ENCODE results near the gene OR9Q1.
"Not testable (repeated sequence)": the region's sequence is repeated elsewhere in the genome, so short reads cannot be mapped to it uniquely, and the experiment has no call there.

OR9Q1 gene

DNA sequence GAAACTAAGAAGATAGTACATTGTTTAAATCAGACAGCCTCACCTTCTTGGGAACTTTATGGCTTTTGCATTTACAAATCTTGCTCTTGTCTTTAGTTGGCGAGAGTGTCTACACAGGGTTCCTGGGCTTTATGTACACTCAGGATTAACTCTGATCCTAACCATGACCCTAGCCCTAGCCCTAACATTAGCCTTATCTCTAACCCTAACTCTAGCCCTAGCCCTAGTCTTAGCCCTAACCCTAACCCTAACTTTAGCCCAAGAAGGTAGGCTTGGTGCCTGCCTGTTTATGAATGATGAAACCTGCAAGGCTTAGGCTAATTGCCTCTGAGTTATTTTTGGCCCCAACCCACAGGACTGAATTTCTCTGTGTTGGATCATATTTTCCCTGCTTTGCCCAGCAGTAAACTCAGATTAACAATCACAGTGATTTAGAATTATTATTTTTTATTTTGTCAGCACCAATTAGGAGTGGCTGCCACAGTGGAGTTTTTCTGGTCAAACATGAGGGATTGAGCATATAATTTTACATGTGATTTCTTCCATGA, 44.1 kb upstream of the OR9Q1 start:
- no peak overlapping the region for H3K4me3 ChIP-seq (ENCODE audit: low read depth, low read length)
- DNase-seq (ENCODE audit: low read depth): no peak
- TF ChIP-seq, protein P1, sequence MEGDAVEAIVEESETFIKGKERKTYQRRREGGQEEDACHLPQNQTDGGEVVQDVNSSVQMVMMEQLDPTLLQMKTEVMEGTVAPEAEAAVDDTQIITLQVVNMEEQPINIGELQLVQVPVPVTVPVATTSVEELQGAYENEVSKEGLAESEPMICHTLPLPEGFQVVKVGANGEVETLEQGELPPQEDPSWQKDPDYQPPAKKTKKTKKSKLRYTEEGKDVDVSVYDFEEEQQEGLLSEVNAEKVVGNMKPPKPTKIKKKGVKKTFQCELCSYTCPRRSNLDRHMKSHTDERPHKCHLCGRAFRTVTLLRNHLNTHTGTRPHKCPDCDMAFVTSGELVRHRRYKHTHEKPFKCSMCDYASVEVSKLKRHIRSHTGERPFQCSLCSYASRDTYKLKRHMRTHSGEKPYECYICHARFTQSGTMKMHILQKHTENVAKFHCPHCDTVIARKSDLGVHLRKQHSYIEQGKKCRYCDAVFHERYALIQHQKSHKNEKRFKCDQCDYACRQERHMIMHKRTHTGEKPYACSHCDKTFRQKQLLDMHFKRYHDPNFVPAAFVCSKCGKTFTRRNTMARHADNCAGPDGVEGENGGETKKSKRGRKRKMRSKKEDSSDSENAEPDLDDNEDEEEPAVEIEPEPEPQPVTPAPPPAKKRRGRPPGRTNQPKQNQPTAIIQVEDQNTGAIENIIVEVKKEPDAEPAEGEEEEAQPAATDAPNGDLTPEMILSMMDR (IDR thresholded peaks at IDR 0.05; ENCODE audit: low read depth, low read length): no peak
- no peak for TF ChIP-seq MAX (IDR thresholded peaks at IDR 0.05; ENCODE audit: low read depth, low read length)
- TF ChIP-seq POLR2A (IDR thresholded peaks at IDR 0.05; ENCODE audit: extremely low read depth, insufficient read length): no peak
- no peak for TF ChIP-seq MYC (IDR thresholded peaks at IDR 0.05; ENCODE audit: low read depth, low read length)

GRCh38 chr11:57980201-57980600, 43.5 kb upstream of the OR9Q1 start:
- DNase-seq (ENCODE audit: low read depth): no peak
- no peak overlapping the region for H3K4me3 ChIP-seq (ENCODE audit: low read depth, low read length)
- no peak for TF ChIP-seq MYC (IDR thresholded peaks at IDR 0.05; ENCODE audit: low read depth, low read length)
- TF ChIP-seq POLR2A (IDR thresholded peaks at IDR 0.05; ENCODE audit: extremely low read depth, insufficient read length): no peak
- TF ChIP-seq, protein P1 (IDR thresholded peaks at IDR 0.05; ENCODE audit: low read depth, low read length): no peak
- no peak for TF ChIP-seq MAX (IDR thresholded peaks at IDR 0.05; ENCODE audit: low read depth, low read length)

GRCh38 chr11:57981536-57981935, 42.1 kb upstream of the OR9Q1 start:
- TF ChIP-seq, protein P1 (IDR thresholded peaks at IDR 0.05; ENCODE audit: low read depth, low read length): no peak
- TF ChIP-seq MAX (IDR thresholded peaks at IDR 0.05; ENCODE audit: low read depth, low read length): no peak
- no peak for TF ChIP-seq MYC (IDR thresholded peaks at IDR 0.05; ENCODE audit: low read depth, low read length)
- no peak for TF ChIP-seq POLR2A (IDR thresholded peaks at IDR 0.05; ENCODE audit: extremely low read depth, insufficient read length)
- H3K4me3 ChIP-seq (ENCODE audit: low read depth, low read length): no peak overlapping the region
- no peak for DNase-seq (ENCODE audit: low read depth)

DNA sequence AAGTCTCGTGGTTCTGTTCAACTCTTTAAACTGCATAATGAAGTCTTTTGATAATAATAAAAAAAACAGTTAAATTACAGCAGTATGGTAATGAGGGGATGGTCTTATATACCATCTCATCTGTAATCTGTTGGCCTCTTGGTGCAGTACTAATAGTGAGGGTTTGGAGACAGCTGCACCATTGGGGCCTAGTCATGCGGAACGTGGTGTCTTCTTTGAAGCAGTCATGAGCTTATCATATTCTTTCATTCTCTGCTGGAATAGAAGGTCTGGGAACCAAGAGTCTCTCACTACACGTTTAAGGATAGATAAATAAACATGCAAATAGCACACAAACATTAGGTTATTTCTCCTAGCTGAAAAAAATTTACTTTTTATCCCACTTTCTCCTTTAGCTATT, 40.9 kb upstream of the OR9Q1 start:
- no peak for DNase-seq (ENCODE audit: low read depth)
- no peak for TF ChIP-seq MAX (IDR thresholded peaks at IDR 0.05; ENCODE audit: low read depth, low read length)
- no peak for TF ChIP-seq MYC (IDR thresholded peaks at IDR 0.05; ENCODE audit: low read depth, low read length)
- no peak for TF ChIP-seq POLR2A (IDR thresholded peaks at IDR 0.05; ENCODE audit: extremely low read depth, insufficient read length)
- TF ChIP-seq, protein P1 (IDR thresholded peaks at IDR 0.05; ENCODE audit: low read depth, low read length): no peak
- no peak overlapping the region for H3K4me3 ChIP-seq (ENCODE audit: low read depth, low read length)

GRCh38 chr11:57983191-57983590, 40.5 kb upstream of the OR9Q1 start:
- no peak for DNase-seq (ENCODE audit: low read depth)
- no peak overlapping the region for H3K4me3 ChIP-seq (ENCODE audit: low read depth, low read length)
- TF ChIP-seq POLR2A (IDR thresholded peaks at IDR 0.05; ENCODE audit: extremely low read depth, insufficient read length): no peak
- TF ChIP-seq MYC (IDR thresholded peaks at IDR 0.05; ENCODE audit: low read depth, low read length): no peak
- TF ChIP-seq, protein P1 (IDR thresholded peaks at IDR 0.05; ENCODE audit: low read depth, low read length): no peak
- TF ChIP-seq MAX (IDR thresholded peaks at IDR 0.05; ENCODE audit: low read depth, low read length): no peak

DNA sequence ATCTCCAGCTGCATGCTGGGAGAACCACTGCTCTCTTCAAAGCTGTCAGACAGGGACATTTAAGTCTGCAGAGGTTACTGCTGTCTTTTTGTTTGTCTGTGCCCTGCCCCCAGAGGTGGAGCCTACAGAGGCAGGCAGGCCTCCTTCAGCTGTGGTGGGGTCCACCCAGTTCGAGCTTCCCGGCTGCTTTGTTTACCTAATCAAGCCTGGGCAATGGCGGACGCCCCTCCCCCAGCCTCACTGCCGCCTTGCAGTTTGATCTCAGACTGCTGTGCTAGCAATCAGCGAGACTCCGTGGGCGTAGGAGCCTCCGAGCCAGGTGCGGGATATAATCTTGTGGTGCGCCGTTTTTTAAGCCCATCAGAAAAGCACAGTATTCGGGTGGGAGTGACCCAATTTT, 24.2 kb upstream of the OR9Q1 start:
- not testable (repeated sequence) for H3K4me3 ChIP-seq (ENCODE audit: low read depth, low read length); DNase-seq (ENCODE audit: low read depth)

- not testable (repeated sequence) for H3K4me3 ChIP-seq (ENCODE audit: low read depth, low read length); DNase-seq (ENCODE audit: low read depth)
Observed at GRCh38 chr11:58000021-58000420, 23.7 kb upstream of the OR9Q1 start.

All from NB4 (cell line).